ENCODE results near the gene LIN7C. TPM values are rescaled to one million over a fixed set of nuclear protein-coding genes. Genes with fewer than 3 reads are reported as not detected.
"Not testable (repeated sequence)": the region's sequence is repeated elsewhere in the genome, so short reads cannot be mapped to it uniquely, and the experiment has no call there.

LIN7C gene
- total RNA-seq, 2 experiments from 2014 or later = 16.1 to 19.2 TPM

GRCh38 chr11:27458182-27458581 lies 48.4 kb downstream of the LIN7C start:
- ChIA-PET POLR2A (no interaction called here), CTCF (no interaction called here)
- DNase-seq (no peak), ATAC-seq (no peak)
- Mint-ChIP-seq H3K27ac (no peak overlapping the region), H3K9me3 (ENCODE audit: low read depth) (no peaks in the 10 kb centered on the region), H3K4me1 (no peaks in the 10 kb centered on the region), H3K4me3 (no peak overlapping the region), H3K36me3 (ENCODE audit: low read depth) (no peaks in the 10 kb centered on the region), H3K27me3 (peaks cover 2% of the 10 kb centered on the region)
- intact Hi-C loops (cut with DNase I, micrococcal nuclease) = no loop called here

GRCh38 chr11:27456795-27457329 lies 49.7 kb downstream of the LIN7C start:
- Mint-ChIP-seq H3K27ac (no peak overlapping the region), H3K9me3 (ENCODE audit: low read depth) (no peaks in the 10 kb centered on the region), H3K36me3 (ENCODE audit: low read depth) (no peaks in the 10 kb centered on the region), H3K4me1 (no peaks in the 10 kb centered on the region), H3K4me3 (no peak overlapping the region), H3K27me3 (peaks cover 2% of the 10 kb centered on the region)
- CTCF ChIA-PET = interaction anchor here (1.0 kb wide), 1 partner anchor 8 kb away, joined by 3 read pairs; no protein-coding TSS in a partner anchor
- ATAC-seq (no peak), DNase-seq (no peak)
- POLR2A ChIA-PET = no interaction called here
- intact Hi-C loops (cut with DNase I, micrococcal nuclease) = no loop called here

GRCh38 chr11:27456140-27456794 lies 50.3 kb downstream of the LIN7C start:
- CTCF ChIA-PET = interaction anchor here (1.0 kb wide), 1 partner anchor 8 kb away, joined by 3 read pairs; no protein-coding TSS in a partner anchor
- H3K27ac Mint-ChIP-seq = no peak overlapping the region
- no peak for ATAC-seq

GRCh38 chr11:27455667-27456066 lies 50.9 kb downstream of the LIN7C start:
- DNase-seq (no peak), ATAC-seq (no peak)
- Mint-ChIP-seq H3K27ac (no peak overlapping the region), H3K27me3 (peaks cover 2% of the 10 kb centered on the region), H3K36me3 (ENCODE audit: low read depth) (no peaks in the 10 kb centered on the region), H3K4me1 (no peaks in the 10 kb centered on the region), H3K9me3 (ENCODE audit: low read depth) (no peaks in the 10 kb centered on the region), H3K4me3 (no peak overlapping the region)
- ChIA-PET POLR2A (no interaction called here), CTCF (no interaction called here)
- intact Hi-C loops (cut with DNase I, micrococcal nuclease) = no loop called here

More at GRCh38 chr11:27456140-27456794, 50.3 kb downstream of the LIN7C start:
- intact Hi-C loops (cut with DNase I, micrococcal nuclease) = no loop called here
- POLR2A ChIA-PET = no interaction called here
- Mint-ChIP-seq H3K36me3 (ENCODE audit: low read depth) (no peaks in the 10 kb centered on the region), H3K4me1 (no peaks in the 10 kb centered on the region), H3K4me3 (no peak overlapping the region), H3K27me3 (peaks cover 2% of the 10 kb centered on the region), H3K9me3 (ENCODE audit: low read depth) (no peaks in the 10 kb centered on the region)
- no peak for DNase-seq

GRCh38 chr11:27453701-27454100 lies 52.9 kb downstream of the LIN7C start:
- Mint-ChIP-seq H3K27me3 (peaks cover 2% of the 10 kb centered on the region), H3K27ac (no peak overlapping the region), H3K4me3 (no peak overlapping the region), H3K4me1 (no peaks in the 10 kb centered on the region), H3K36me3 (ENCODE audit: low read depth) (no peaks in the 10 kb centered on the region), H3K9me3 (ENCODE audit: low read depth) (no peaks in the 10 kb centered on the region)
- ChIA-PET POLR2A (no interaction called here), CTCF (no interaction called here)
- ATAC-seq (no peak), DNase-seq (no peak)
- intact Hi-C loops (cut with DNase I, micrococcal nuclease) = no loop called here

GRCh38 chr11:27452147-27452546 lies 54.4 kb downstream of the LIN7C start:
- ATAC-seq = no peak
- POLR2A ChIA-PET = no interaction called here
- CTCF ChIA-PET = no interaction called here

GRCh38 chr11:27451244-27451965 lies 55.2 kb downstream of the LIN7C start:
- DNase-seq (no peak), ATAC-seq (no peak)
- POLR2A ChIA-PET = no interaction called here
- no peaks in the 10 kb centered on the region for H3K4me1 Mint-ChIP-seq
- no peaks in the 10 kb centered on the region for H3K9me3 Mint-ChIP-seq (ENCODE audit: low read depth)
- no peak overlapping the region for H3K4me3 Mint-ChIP-seq
- CTCF ChIA-PET = no interaction called here
- no peaks in the 10 kb centered on the region for H3K36me3 Mint-ChIP-seq (ENCODE audit: low read depth)
- no peak overlapping the region for H3K27ac Mint-ChIP-seq
- intact Hi-C loops (cut with DNase I, micrococcal nuclease) = no loop called here
- peaks cover 2% of the 10 kb centered on the region for H3K27me3 Mint-ChIP-seq

More at GRCh38 chr11:27452147-27452546, 54.4 kb downstream of the LIN7C start:
- intact Hi-C loops (cut with DNase I, micrococcal nuclease) = no loop called here
- H3K4me1 Mint-ChIP-seq = no peaks in the 10 kb centered on the region
- H3K36me3 Mint-ChIP-seq (ENCODE audit: low read depth) = no peaks in the 10 kb centered on the region
- no peaks in the 10 kb centered on the region for H3K9me3 Mint-ChIP-seq (ENCODE audit: low read depth)
- no peak for DNase-seq
- H3K27ac Mint-ChIP-seq = no peak overlapping the region
- no peak overlapping the region for H3K4me3 Mint-ChIP-seq
- peaks cover 2% of the 10 kb centered on the region for H3K27me3 Mint-ChIP-seq

- H3K27me3 Mint-ChIP-seq; POLR2A ChIA-PET; H3K27ac Mint-ChIP-seq; DNase-seq; H3K36me3 Mint-ChIP-seq (ENCODE audit: low read depth); intact Hi-C loops (cut with DNase I, micrococcal nuclease); ATAC-seq; H3K4me1 Mint-ChIP-seq; H3K4me3 Mint-ChIP-seq; CTCF ChIA-PET; H3K9me3 Mint-ChIP-seq (ENCODE audit: low read depth): not testable (repeated sequence)
Measured at GRCh38 chr11:27448184-27448540, 58.4 kb downstream of the LIN7C start.

GRCh38 chr11:27447288-27448183 lies 59.0 kb downstream of the LIN7C start:
- Mint-ChIP-seq H3K27me3 (peaks cover 2% of the 10 kb centered on the region), H3K4me1 (no peaks in the 10 kb centered on the region), H3K27ac (no peak overlapping the region), H3K4me3 (no peak overlapping the region), H3K36me3 (ENCODE audit: low read depth) (no peaks in the 10 kb centered on the region), H3K9me3 (ENCODE audit: low read depth) (no peaks in the 10 kb centered on the region)
- DNase-seq (no peak), ATAC-seq (no peak)
- intact Hi-C loops (cut with DNase I, micrococcal nuclease) = no loop called here
- ChIA-PET POLR2A (interaction anchor here (0.6 kb wide), 1 partner anchor 19 kb away, joined by 3 read pairs; no protein-coding TSS in a partner anchor), CTCF (no interaction called here)

GRCh38 chr11:27445625-27446024 lies 60.9 kb downstream of the LIN7C start:
- intact Hi-C loops (cut with DNase I, micrococcal nuclease) = no loop called here
- ATAC-seq = no peak
- Mint-ChIP-seq H3K9me3 (ENCODE audit: low read depth) (no peaks in the 10 kb centered on the region), H3K4me1 (no peaks in the 10 kb centered on the region), H3K27ac (no peak overlapping the region), H3K4me3 (no peak overlapping the region), H3K36me3 (ENCODE audit: low read depth) (no peaks in the 10 kb centered on the region), H3K27me3 (peaks cover 8% of the 10 kb centered on the region)
- CTCF ChIA-PET = interaction anchor here (1.1 to 1.4 kb wide), 2 partner anchors 11 to 19 kb away, joined by 3 to 4 read pairs; no protein-coding TSS in a partner anchor
- POLR2A ChIA-PET = no interaction called here
- DNase-seq = no peak

- CTCF ChIA-PET = interaction anchor here (1.0 to 1.4 kb wide), 4 partner anchors 10 to 255 kb away, joined by 3 to 6 read pairs (median 3); no protein-coding TSS in a partner anchor
- H3K4me3 Mint-ChIP-seq = no peak overlapping the region
- H3K9me3 Mint-ChIP-seq (ENCODE audit: low read depth) = no peaks in the 10 kb centered on the region
- peaks cover 8% of the 10 kb centered on the region for H3K27me3 Mint-ChIP-seq
- POLR2A ChIA-PET = no interaction called here
- H3K4me1 Mint-ChIP-seq = no peaks in the 10 kb centered on the region
- H3K27ac Mint-ChIP-seq = no peak overlapping the region
- ATAC-seq (no peak), DNase-seq (no peak)
- intact Hi-C loops (cut with DNase I, micrococcal nuclease) = no loop called here
- H3K36me3 Mint-ChIP-seq (ENCODE audit: low read depth) = no peaks in the 10 kb centered on the region
Measured at GRCh38 chr11:27444801-27445215, 61.8 kb downstream of the LIN7C start.
